HepG2 (cell line): ENCODE data around the gene CST8. TPM values are rescaled to one million over a fixed set of nuclear protein-coding genes. Genes with fewer than 3 reads are reported as not detected.

Source experiments
- ARNT ChIP-seq: fragments of 450-650 bp; IDR thresholded peaks from 2 replicates; pipeline ENCODE4 v1.6.1; 2017
- ATF7 ChIP-seq, 2 experiments: fragments of 450-650 bp in 1 of 2; sonication (generic) in 1 of 2; formaldehyde crosslinking in 1 of 2; IDR thresholded peaks; 2 replicates each; pipeline versions ENCODE4 v1.4.0 to v1.6.1; 2016 to 2020; ENCODE audit warnings: antibody characterized with exemption in 1 of 2, mild to moderate bottlenecking in 1 of 2, missing genetic modification reagents in 1 of 2
- CREB1 ChIP-seq, 2 experiments: fragments of 450-650 bp in 1 of 2; IDR thresholded peaks; 2 replicates each; pipeline ENCODE4 v1.6.1; 2016 to 2017; ENCODE audit warnings: control low read depth in 1 of 2, mild to moderate bottlenecking in 1 of 2, missing compliant biosample characterization in 1 of 2, missing genetic modification characterization in 1 of 2
- FIP1L1 ChIP-seq: fragments of 200-400 bp; formaldehyde crosslinking; IDR thresholded peaks from 2 replicates; pipeline ENCODE4 v1.6.1; 2018; ENCODE audit warnings: low read depth, mild to moderate bottlenecking, low read length, moderate library complexity, borderline replicate concordance; ENCODE audit not compliant: insufficient read depth
- HCFC1 ChIP-seq: fragments of 150-350 bp; IDR thresholded peaks from 2 replicates; pipeline ENCODE4 v1.6.1; 2014; ENCODE audit warnings: low read depth, low read length
- HNF4A ChIP-seq: sonication (generic); formaldehyde crosslinking; IDR thresholded peaks from 2 replicates; pipeline ENCODE4 v1.4.0; 2020; ENCODE audit warnings: missing genetic modification reagents
- KLF13 ChIP-seq: sonication (generic); formaldehyde crosslinking; IDR thresholded peaks from 2 replicates; pipeline ENCODE4 v1.4.0; 2020; ENCODE audit warnings: mild to moderate bottlenecking, missing genetic modification reagents
- MTA3 ChIP-seq: sonication (generic); formaldehyde crosslinking; IDR thresholded peaks from 2 replicates; pipeline ENCODE4 v1.4.0; 2020; ENCODE audit warnings: missing genetic modification reagents
- NFE2L1 ChIP-seq: sonication (generic); formaldehyde crosslinking; IDR thresholded peaks from 2 replicates; pipeline ENCODE4 v1.4.0; 2020; ENCODE audit warnings: missing genetic modification reagents, mild to moderate bottlenecking, borderline replicate concordance
- POGK ChIP-seq: sonication (generic); formaldehyde crosslinking; conservative IDR thresholded peaks from 2 replicates; pipeline ENCODE4 v1.8.0; 2022; ENCODE audit warnings: mild to moderate bottlenecking, moderate library complexity, missing genetic modification reagents
- REST ChIP-seq, 2 experiments: IDR thresholded peaks; 2 replicates each; pipeline ENCODE4 v1.6.1; 2011 to 2012; ENCODE audit warnings: low read length in 2 of 2, borderline replicate concordance in 1 of 2, low read depth in 1 of 2, mild to moderate bottlenecking in 1 of 2, moderate library complexity in 1 of 2
- RFX3 ChIP-seq: IDR thresholded peaks from 2 replicates; pipeline ENCODE4 v1.6.1; 2016; ENCODE audit warnings: missing biosample characterization, missing genetic modification reagents
- SIN3A ChIP-seq: IDR thresholded peaks from 2 replicates; pipeline ENCODE4 v1.6.1; 2011; ENCODE audit warnings: low read depth, mild to moderate bottlenecking, control low read depth, low read length, borderline replicate concordance
- SMARCE1 ChIP-seq: fragments of 450-650 bp; IDR thresholded peaks from 2 replicates; pipeline ENCODE4 v1.6.1; 2017; ENCODE audit warnings: borderline replicate concordance
- SNAPC2 ChIP-seq: sonication (generic); formaldehyde crosslinking; IDR thresholded peaks from 2 replicates; pipeline ENCODE4 v1.8.1; 2022; ENCODE audit warnings: mild to moderate bottlenecking, missing genetic modification reagents
- TOE1 ChIP-seq: sonication (generic); formaldehyde crosslinking; IDR thresholded peaks from 2 replicates; pipeline ENCODE4 v1.4.0; 2020; ENCODE audit warnings: mild to moderate bottlenecking, missing genetic modification reagents
- ZFP1 ChIP-seq: IDR thresholded peaks from 2 replicates; pipeline ENCODE4 v1.6.1; 2016
- ZFP36 ChIP-seq: fragments of 150-350 bp; IDR thresholded peaks from 2 replicates; pipeline ENCODE4 v1.6.1; 2018; ENCODE audit warnings: borderline replicate concordance, low read length, low read depth; ENCODE audit not compliant: partially characterized antibody
- ZKSCAN1 ChIP-seq: fragments of 150-350 bp; IDR thresholded peaks from 2 replicates; pipeline ENCODE4 v1.6.1; 2014; ENCODE audit warnings: low read length
- ZNF10 ChIP-seq: sonication (generic); formaldehyde crosslinking; IDR thresholded peaks from 2 replicates; pipeline ENCODE4 v1.4.0; 2020; ENCODE audit warnings: mild to moderate bottlenecking, low read depth, missing genetic modification reagents, borderline replicate concordance
- ZNF326 ChIP-seq: sonication (generic); formaldehyde crosslinking; IDR thresholded peaks from 2 replicates; pipeline ENCODE4 v1.4.0; 2020; ENCODE audit warnings: missing genetic modification reagents, borderline replicate concordance
- ZNF598 ChIP-seq: sonication (generic); formaldehyde crosslinking; IDR thresholded peaks from 2 replicates; pipeline ENCODE4 v1.5.1; 2020; ENCODE audit warnings: mild to moderate bottlenecking, missing genetic modification reagents, borderline replicate concordance
- ZNF652 ChIP-seq: IDR thresholded peaks from 2 replicates; pipeline ENCODE4 v1.6.1; 2016; ENCODE audit warnings: low read depth, borderline replicate concordance
- polyA plus RNA-seq, 8 experiments: library from polyadenylated mRNA; depleted of rRNA in 3 of 8; stranded (reverse) in 7 of 8; unstranded in 1 of 8; fragments of >200 nt; fragmentation: Illumina TruSeq in 4 of 8; extraction: Trizol in 4 of 8; gene quantifications; 2 replicates each; pipeline versions ENCODE4 v1.2.1 to v1.2.3, GENCODE V29; 2011 to 2016; ENCODE audit warnings: low read depth in 4 of 8, missing spikeins in 1 of 8, mixed read lengths in 1 of 8; ENCODE audit not compliant: insufficient read depth in 1 of 8
- total RNA-seq, 5 experiments: library from RNA; depleted of rRNA; stranded (reverse); fragments of >200 nt; fragmentation: Illumina TruSeq; extraction: Trizol; gene quantifications; 2 replicates each; pipeline ENCODE4 v1.2.3, GENCODE V29; 2016; ENCODE audit warnings: low read depth in 1 of 5

The CST8 gene
- total and polyA plus RNA-seq, 2 of the 13 experiments (the other 11 are each of a cell fraction or from before 2014, with no cell fraction given) = not detected

- no peak for TF ChIP-seq ZNF10
- peak; percentile 86 for TF ChIP-seq ARNT
- TF ChIP-seq SNAPC2 = no peak
- no peak for TF ChIP-seq ZKSCAN1
- no peak for TF ChIP-seq HNF4A (CRISPR knock-in tag)
- TF ChIP-seq NFE2L1 (CRISPR knock-in tag) = no peak
- no peak for TF ChIP-seq KLF13
- no peak for TF ChIP-seq RFX3 (CRISPR knock-in tag)
- TF ChIP-seq MTA3 = no peak
- no peak for TF ChIP-seq ZNF326 (CRISPR knock-in tag)
- no peak for TF ChIP-seq ZNF598
- no peak for TF ChIP-seq SIN3A
- TF ChIP-seq HCFC1 = no peak
- TF ChIP-seq ZFP36 = no peak
- peak; percentile 43; the same call in 1 of the 2 replicates for TF ChIP-seq ATF7 (IDR thresholded peaks at IDR 0.05)
- no peak for TF ChIP-seq ATF7 (CRISPR knock-in tag; IDR thresholded peaks at IDR 0.05)
- TF ChIP-seq REST (IDR thresholded peaks at IDR 0.05; ENCODE audit: borderline replicate concordance in 1 of 2, low read depth in 1 of 2, low read length in 2 of 2) = no peak
- TF ChIP-seq ZNF652 (CRISPR knock-in tag) = no peak
- TF ChIP-seq POGK (CRISPR knock-in tag) = no peak
- no peak for TF ChIP-seq ZFP1 (CRISPR knock-in tag)
- TF ChIP-seq CREB1 (IDR thresholded peaks at IDR 0.05) = peak; percentile 21; the same call in 1 of the 2 replicates
- no peak for TF ChIP-seq CREB1 (CRISPR knock-in tag; IDR thresholded peaks at IDR 0.05)
- no peak for TF ChIP-seq TOE1
- no peak for TF ChIP-seq SMARCE1
- no peak for TF ChIP-seq FIP1L1
Measured at GRCh38 chr20:23476015-23476754, 14.7 kb upstream of the CST8 start (continued).
